Endodermal cell (in vitro differentiated cells): ENCODE data around the gene MGAT4A. TPM values are rescaled to one million over a fixed set of nuclear protein-coding genes. Genes with fewer than 3 reads are reported as not detected.
A peak's percentile ranks its signal among the peaks of the same experiment; 100 is the strongest.

Experiments
- DNase-seq: peaks from one replicate; pipeline ENCODE4 v3.0.0-alpha.2; 2017
- H3K27ac ChIP-seq: 2 replicates; pipeline ENCODE4 v1.5.1; 2013; ENCODE audit warnings: mild to moderate bottlenecking, low read depth, low read length, moderate library complexity
- H3K27me3 ChIP-seq: 2 replicates; pipeline ENCODE4 v1.6.1; 2013; ENCODE audit warnings: mild to moderate bottlenecking, low read length, moderate library complexity; ENCODE audit not compliant: insufficient read depth, control insufficient read depth, poor library complexity, severe bottlenecking
- H3K36me3 ChIP-seq: 2 replicates; pipeline ENCODE4 v1.7.0; 2013; ENCODE audit warnings: mild to moderate bottlenecking, low read length, moderate library complexity; ENCODE audit not compliant: control insufficient read depth, insufficient read depth
- H3K4me1 ChIP-seq: one replicate; pipeline ENCODE4 v1.7.0; 2013; ENCODE audit warnings: low read length; ENCODE audit not compliant: control insufficient read depth, insufficient read depth
- H3K4me3 ChIP-seq: 2 replicates; pipeline ENCODE4 v1.5.1; 2013; ENCODE audit warnings: mild to moderate bottlenecking, low read length, moderate library complexity
- H3K9ac ChIP-seq: 2 replicates; pipeline ENCODE4 v1.6.1; 2013; ENCODE audit warnings: mild to moderate bottlenecking, low read length, moderate library complexity; ENCODE audit not compliant: poor library complexity, severe bottlenecking; ENCODE audit errors: extremely low read depth
- H3K9me3 ChIP-seq: 2 replicates; pipeline ENCODE4 v1.6.1; 2013; ENCODE audit warnings: mild to moderate bottlenecking, low read length, moderate library complexity; ENCODE audit not compliant: control insufficient read depth
- H3K27ac Mint-ChIP-seq: 2 replicates; pipeline ENCODE4 v1.8.0; 2020; ENCODE audit warnings: mixed read lengths
- H3K27me3 Mint-ChIP-seq: 2 replicates; pipeline ENCODE4 v1.8.0; 2021; ENCODE audit warnings: mild to moderate bottlenecking, mixed read lengths; ENCODE audit not compliant: insufficient read depth
- H3K36me3 Mint-ChIP-seq: 2 replicates; pipeline ENCODE4 v1.8.0; 2020; ENCODE audit warnings: low read depth, mixed read lengths
- H3K4me1 Mint-ChIP-seq: 2 replicates; pipeline ENCODE4 v1.8.0; 2020; ENCODE audit warnings: mixed read lengths
- H3K4me3 Mint-ChIP-seq: 2 replicates; pipeline ENCODE4 v1.8.0; 2020; ENCODE audit warnings: mild to moderate bottlenecking, moderate library complexity, mixed read lengths
- H3K9me3 Mint-ChIP-seq: 2 replicates; pipeline ENCODE4 v1.8.0; 2020; ENCODE audit warnings: mild to moderate bottlenecking, mixed read lengths
- CTCF ChIP-seq: fragments of 200-600 bp; sonication (generic); conservative IDR thresholded peaks from 2 replicates; pipeline ENCODE4 v1.5.0; 2021; ENCODE audit warnings: antibody characterized with exemption, mild to moderate bottlenecking
- WGBS, 2 experiments: methylation state at CpG; one replicate each; pipeline versions ENCODE4 v1.1.5 to v1.1.7; 2013; ENCODE audit warnings: missing lambda C conversion rate in 2 of 2, mixed read lengths in 1 of 2; ENCODE audit not compliant: insufficient coverage in 1 of 2, insufficient read length in 1 of 2; 5-methylcytosine and 5-hydroxymethylcytosine counted together
- total RNA-seq, 2 donors: library from RNA; stranded (reverse); fragmentation: NEBNext Ultra II Directional in 1 of 2; extraction: Animal tissue kit (Norgen Biotek cat#: 25700) in 1 of 2; gene quantifications; 2 replicates in 1 of 2; 3 replicates in 1 of 2; pipeline ENCODE4 v1.2.1, GENCODE V29; 2021

The MGAT4A gene
- total RNA-seq, 2 donors from 2014 or later = 8.2 to 11.1 TPM

- TF ChIP-seq CTCF = no peak
- H3K36me3 Mint-ChIP-seq = peaks cover 27% of the 10 kb centered on the region
- peaks cover 66% of the 10 kb centered on the region for H3K4me1 Mint-ChIP-seq
- Histone ChIP-seq H3K36me3 (peaks cover 30% of the 10 kb centered on the region), H3K9ac (peak overlapping the region; percentile 95), H3K27me3 (no peaks in the 10 kb centered on the region), H3K4me3 (peak overlapping the region; percentile 91), H3K9me3 (no peaks in the 10 kb centered on the region), H3K4me1 (peaks cover 8% of the 10 kb centered on the region), H3K27ac (peak overlapping the region; percentile 73)
- H3K27ac Mint-ChIP-seq = peak overlapping the region; percentile 88
- WGBS, 2 experiments = 10 to 19% methylated on average over 6 to 7 of the region's 7 CpGs
- DNase-seq = no peak
- H3K27me3 Mint-ChIP-seq = no peaks in the 10 kb centered on the region
- H3K4me3 Mint-ChIP-seq = peak overlapping the region; percentile 71
- no peaks in the 10 kb centered on the region for H3K9me3 Mint-ChIP-seq
Observed at GRCh38 chr2:98607741-98608115, 123.2 kb downstream of the MGAT4A start.

GRCh38 chr2:98607104-98607503 is 123.8 kb downstream of the MGAT4A start:
- Mint-ChIP-seq H3K36me3 (peaks cover 28% of the 10 kb centered on the region), H3K4me3 (peak overlapping the region; percentile 71), H3K4me1 (peaks cover 68% of the 10 kb centered on the region), H3K27me3 (no peaks in the 10 kb centered on the region), H3K9me3 (no peaks in the 10 kb centered on the region), H3K27ac (no peak overlapping the region)
- Histone ChIP-seq H3K27me3 (no peaks in the 10 kb centered on the region), H3K36me3 (peaks cover 25% of the 10 kb centered on the region), H3K27ac (no peak overlapping the region), H3K4me1 (peaks cover 6% of the 10 kb centered on the region), H3K9me3 (no peaks in the 10 kb centered on the region), H3K4me3 (peak overlapping the region; percentile 91), H3K9ac (peak overlapping the region; percentile 95)
- WGBS, 2 experiments = 86 to 90% methylated on average over 4 to 6 of the region's 6 CpGs
- DNase-seq = no peak
- no peak for TF ChIP-seq CTCF

- no peaks in the 10 kb centered on the region for H3K9me3 ChIP-seq
- no peak overlapping the region for H3K27ac ChIP-seq
- peaks cover 28% of the 10 kb centered on the region for H3K36me3 ChIP-seq
- no peak for TF ChIP-seq CTCF
- H3K4me1 ChIP-seq = peaks cover 9% of the 10 kb centered on the region
- peak overlapping the region; percentile 71 for H3K4me3 Mint-ChIP-seq
- H3K27me3 ChIP-seq = no peaks in the 10 kb centered on the region
- WGBS, 2 experiments = 94 to 95% methylated on average over 7 of the region's 7 CpGs
- H3K9me3 Mint-ChIP-seq = no peaks in the 10 kb centered on the region
- H3K4me1 Mint-ChIP-seq = peaks cover 65% of the 10 kb centered on the region
- no peak for DNase-seq
- H3K4me3 ChIP-seq = peak overlapping the region; percentile 91
- H3K27me3 Mint-ChIP-seq = no peaks in the 10 kb centered on the region
- no peak overlapping the region for H3K27ac Mint-ChIP-seq
- no peak overlapping the region for H3K9ac ChIP-seq
- H3K36me3 Mint-ChIP-seq = peaks cover 30% of the 10 kb centered on the region
Observed at GRCh38 chr2:98606431-98606830, 124.5 kb downstream of the MGAT4A start.
